ENCODE data around the gene MALRD1.

GRCh38 chr10:19021162-19021561 lies 27.4 kb upstream of the MALRD1 start:
- no peak for TF ChIP-seq CTCF (IDR thresholded peaks at IDR 0.05; ENCODE audit: low read length)
- TF ChIP-seq EZH2 (IDR thresholded peaks at IDR 0.05; ENCODE audit: borderline replicate concordance, low read length): no peak

Measured in OCI-LY1 (cell line).